GM23338 (cell line): ENCODE results near the gene CX3CL1. TPM values are rescaled to one million over a fixed set of nuclear protein-coding genes. Genes with fewer than 3 reads are reported as not detected.

ENCODE experiments used
- ATAC-seq: fragments of 200-7000 bp; cut with Tn5 transposase; 3 replicates; pipeline ENCODE4 v1.9.1; 2020
- DNase-seq: peaks from one replicate; pipeline ENCODE4 v3.0.0-alpha.2; 2015; ENCODE audit warnings: low spot score
- H2AFZ ChIP-seq: fragments of 200-600 bp; sonication (generic); 2 replicates; pipeline ENCODE4 v1.8.0; 2016; ENCODE audit warnings: antibody characterized with exemption, mild to moderate bottlenecking, moderate library complexity
- H3F3A ChIP-seq: fragments of 200-600 bp; sonication (generic); replicated peaks from 2 replicates; pipeline ENCODE4 v1.8.0; 2017; ENCODE audit warnings: antibody characterized with exemption, mixed run types, low read depth
- H3K27ac ChIP-seq: fragments of 200-600 bp; sonication (generic); 2 replicates; pipeline ENCODE4 v1.6.1; 2016; ENCODE audit warnings: low read depth
- H3K27me3 ChIP-seq: fragments of 200-600 bp; sonication (generic); 2 replicates; pipeline ENCODE4 v1.8.0; 2016; ENCODE audit warnings: mild to moderate bottlenecking, mixed run types, moderate library complexity; ENCODE audit not compliant: insufficient read depth
- H3K36me3 ChIP-seq: fragments of 200-600 bp; sonication (generic); 2 replicates; pipeline ENCODE4 v1.8.0; 2016; ENCODE audit warnings: mild to moderate bottlenecking; ENCODE audit not compliant: insufficient read depth
- H3K4me1 ChIP-seq: fragments of 200-600 bp; sonication (generic); 2 replicates; pipeline ENCODE4 v1.8.0; 2016; ENCODE audit warnings: mild to moderate bottlenecking, moderate library complexity; ENCODE audit not compliant: insufficient read depth
- H3K4me2 ChIP-seq: fragments of 200-600 bp; sonication (generic); 2 replicates; pipeline ENCODE4 v1.7.1; 2017; ENCODE audit warnings: mixed run types
- H3K4me3 ChIP-seq: fragments of 200-600 bp; sonication (generic); 2 replicates; pipeline ENCODE4 v1.6.1; 2016; ENCODE audit warnings: mixed run types
- H3K79me2 ChIP-seq: fragments of 200-600 bp; sonication (generic); replicated peaks from 2 replicates; pipeline ENCODE4 v1.8.0; 2017; ENCODE audit warnings: mild to moderate bottlenecking; ENCODE audit not compliant: insufficient read depth
- H3K9me2 ChIP-seq: fragments of 200-600 bp; sonication (generic); 2 replicates; pipeline ENCODE4 v1.8.0; 2017; ENCODE audit not compliant: insufficient read depth
- H4K20me1 ChIP-seq: fragments of 200-600 bp; sonication (generic); replicated peaks from 2 replicates; pipeline ENCODE4 v1.8.0; 2017; ENCODE audit warnings: mild to moderate bottlenecking; ENCODE audit not compliant: insufficient read depth
- H3K27ac Mint-ChIP-seq: 2 replicates; pipeline ENCODE4 v1.8.0; 2020; ENCODE audit warnings: inconsistent platforms, mild to moderate bottlenecking, moderate library complexity, mixed read lengths
- H3K27me3 Mint-ChIP-seq: 3 replicates; pipeline ENCODE4 v1.8.0; 2022; ENCODE audit warnings: low read depth, mild to moderate bottlenecking, moderate library complexity, mixed read lengths, inconsistent platforms; ENCODE audit not compliant: insufficient read depth, poor library complexity
- H3K36me3 Mint-ChIP-seq: 3 replicates; pipeline ENCODE4 v1.8.0; 2021; ENCODE audit warnings: low read depth, mild to moderate bottlenecking, inconsistent platforms, moderate library complexity, mixed read lengths
- H3K4me1 Mint-ChIP-seq: 3 replicates; pipeline ENCODE4 v1.8.0; 2020; ENCODE audit warnings: mild to moderate bottlenecking, inconsistent platforms, mixed read lengths
- H3K4me3 Mint-ChIP-seq: 3 replicates; pipeline ENCODE4 v1.8.0; 2021; ENCODE audit warnings: moderate library complexity, mild to moderate bottlenecking, inconsistent platforms, mixed read lengths
- H3K9me3 Mint-ChIP-seq: 3 replicates; pipeline ENCODE4 v1.8.0; 2020; ENCODE audit warnings: moderate library complexity, mild to moderate bottlenecking, inconsistent platforms, mixed read lengths
- CREB1 ChIP-seq: fragments of 250-450 bp; sonication (Bioruptor Pico); IDR thresholded peaks from 2 replicates; pipeline ENCODE4 v1.5.0; 2020; ENCODE audit warnings: low read depth, mild to moderate bottlenecking, moderate library complexity
- ETS1 ChIP-seq: IDR thresholded peaks from 2 replicates; pipeline ENCODE4 v1.6.1; 2016; ENCODE audit warnings: antibody characterized with exemption
- EZH2phosphoT487 ChIP-seq: fragments of 200-600 bp; sonication (generic); IDR thresholded peaks from one replicate; pipeline ENCODE4 v1.8.1; 2018; ENCODE audit warnings: antibody characterized with exemption; ENCODE audit not compliant: unreplicated experiment
- JUNB ChIP-seq: IDR thresholded peaks from one replicate; pipeline ENCODE4 v1.6.1; 2016; ENCODE audit warnings: antibody characterized with exemption; ENCODE audit not compliant: unreplicated experiment
- NANOG ChIP-seq: IDR thresholded peaks from 2 replicates; pipeline ENCODE4 v1.6.1; 2016; ENCODE audit warnings: antibody characterized with exemption, borderline replicate concordance
- STAT1 ChIP-seq: IDR thresholded peaks from one replicate; pipeline ENCODE4 v1.6.1; 2016; ENCODE audit warnings: antibody characterized with exemption; ENCODE audit not compliant: unreplicated experiment
- ZNF114 ChIP-seq: fragments of 250-450 bp; sonication (Bioruptor Pico); IDR thresholded peaks from 2 replicates; pipeline ENCODE4 v1.5.0; 2020; ENCODE audit warnings: mild to moderate bottlenecking, moderate library complexity
- ZNF331 ChIP-seq: fragments of 250-450 bp; sonication (Bioruptor Pico); IDR thresholded peaks from 2 replicates; pipeline ENCODE4 v1.5.0; 2020; ENCODE audit warnings: low read depth, mild to moderate bottlenecking, moderate library complexity
- polyA plus RNA-seq: library from polyadenylated mRNA; unstranded; fragments of >200 nt; fragmentation: Nextera tagmentation; extraction: Ambion mirVana; gene quantifications from 2 replicates; pipeline ENCODE4 v1.2.1, GENCODE V29; 2016
- total RNA-seq: library from RNA; depleted of rRNA; stranded (reverse); fragments of >200 nt; shearing (Covaris generic); gene quantifications from 2 replicates; pipeline ENCODE4 v1.2.3, GENCODE V29; 2014
- TF ChIP-seq, protein P1 (sequence below): IDR thresholded peaks from one replicate; pipeline ENCODE4 v1.6.1; 2018; ENCODE audit warnings: antibody characterized with exemption; ENCODE audit not compliant: unreplicated experiment
- TF ChIP-seq, protein P2 (sequence below), 2 experiments: fragments of 200-600 bp in 1 of 2; sonication (generic) in 1 of 2; conservative IDR thresholded peaks; 2 replicates each; pipeline versions ENCODE4 v1.5.1 to v1.6.1; 2016 to 2017; ENCODE audit warnings: antibody characterized with exemption in 2 of 2, low read depth in 2 of 2, mild to moderate bottlenecking in 2 of 2, moderate library complexity in 1 of 2

CX3CL1 gene
- total and polyA plus RNA-seq, 2 experiments from 2014 or later, result 0.24 to 2.8 TPM

DNA sequence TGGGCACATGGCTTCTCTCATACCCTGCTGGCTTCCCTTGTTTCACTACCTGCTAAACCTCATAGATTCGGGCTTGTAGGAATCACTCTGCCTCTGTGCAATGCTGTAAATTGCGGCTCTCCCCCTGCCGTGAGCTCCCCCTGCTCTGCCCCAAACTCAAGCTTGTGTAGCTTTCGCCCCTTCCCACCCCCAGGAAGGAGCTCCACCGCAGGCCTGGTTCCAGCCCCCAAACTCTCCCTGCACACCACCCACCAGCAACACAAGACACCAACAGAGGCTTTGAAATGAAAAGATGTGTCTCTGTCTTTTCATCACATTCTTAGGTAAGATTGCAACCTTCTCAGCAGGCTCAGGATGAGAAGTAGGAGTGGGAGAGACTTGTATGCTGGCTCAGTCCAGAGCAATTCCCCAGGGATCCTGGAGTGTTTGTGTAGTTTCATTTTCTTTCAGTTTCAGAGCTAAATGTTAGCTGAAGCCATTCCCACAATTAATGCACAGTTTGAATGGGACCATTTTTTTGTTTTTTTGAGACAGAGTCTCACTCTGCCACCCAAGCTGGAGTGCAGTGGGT lies 14.2 kb downstream of the CX3CL1 start (continued):
- TF ChIP-seq, protein P1, sequence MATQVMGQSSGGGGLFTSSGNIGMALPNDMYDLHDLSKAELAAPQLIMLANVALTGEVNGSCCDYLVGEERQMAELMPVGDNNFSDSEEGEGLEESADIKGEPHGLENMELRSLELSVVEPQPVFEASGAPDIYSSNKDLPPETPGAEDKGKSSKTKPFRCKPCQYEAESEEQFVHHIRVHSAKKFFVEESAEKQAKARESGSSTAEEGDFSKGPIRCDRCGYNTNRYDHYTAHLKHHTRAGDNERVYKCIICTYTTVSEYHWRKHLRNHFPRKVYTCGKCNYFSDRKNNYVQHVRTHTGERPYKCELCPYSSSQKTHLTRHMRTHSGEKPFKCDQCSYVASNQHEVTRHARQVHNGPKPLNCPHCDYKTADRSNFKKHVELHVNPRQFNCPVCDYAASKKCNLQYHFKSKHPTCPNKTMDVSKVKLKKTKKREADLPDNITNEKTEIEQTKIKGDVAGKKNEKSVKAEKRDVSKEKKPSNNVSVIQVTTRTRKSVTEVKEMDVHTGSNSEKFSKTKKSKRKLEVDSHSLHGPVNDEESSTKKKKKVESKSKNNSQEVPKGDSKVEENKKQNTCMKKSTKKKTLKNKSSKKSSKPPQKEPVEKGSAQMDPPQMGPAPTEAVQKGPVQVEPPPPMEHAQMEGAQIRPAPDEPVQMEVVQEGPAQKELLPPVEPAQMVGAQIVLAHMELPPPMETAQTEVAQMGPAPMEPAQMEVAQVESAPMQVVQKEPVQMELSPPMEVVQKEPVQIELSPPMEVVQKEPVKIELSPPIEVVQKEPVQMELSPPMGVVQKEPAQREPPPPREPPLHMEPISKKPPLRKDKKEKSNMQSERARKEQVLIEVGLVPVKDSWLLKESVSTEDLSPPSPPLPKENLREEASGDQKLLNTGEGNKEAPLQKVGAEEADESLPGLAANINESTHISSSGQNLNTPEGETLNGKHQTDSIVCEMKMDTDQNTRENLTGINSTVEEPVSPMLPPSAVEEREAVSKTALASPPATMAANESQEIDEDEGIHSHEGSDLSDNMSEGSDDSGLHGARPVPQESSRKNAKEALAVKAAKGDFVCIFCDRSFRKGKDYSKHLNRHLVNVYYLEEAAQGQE, result no peak
- TF ChIP-seq CREB1 (no peak), ETS1 (no peak), JUNB (no peak), NANOG (no peak), ZNF114 (CRISPR knock-in tag) (no peak), EZH2phosphoT487 (no peak), STAT1 (no peak)
- TF ChIP-seq, protein P2, sequence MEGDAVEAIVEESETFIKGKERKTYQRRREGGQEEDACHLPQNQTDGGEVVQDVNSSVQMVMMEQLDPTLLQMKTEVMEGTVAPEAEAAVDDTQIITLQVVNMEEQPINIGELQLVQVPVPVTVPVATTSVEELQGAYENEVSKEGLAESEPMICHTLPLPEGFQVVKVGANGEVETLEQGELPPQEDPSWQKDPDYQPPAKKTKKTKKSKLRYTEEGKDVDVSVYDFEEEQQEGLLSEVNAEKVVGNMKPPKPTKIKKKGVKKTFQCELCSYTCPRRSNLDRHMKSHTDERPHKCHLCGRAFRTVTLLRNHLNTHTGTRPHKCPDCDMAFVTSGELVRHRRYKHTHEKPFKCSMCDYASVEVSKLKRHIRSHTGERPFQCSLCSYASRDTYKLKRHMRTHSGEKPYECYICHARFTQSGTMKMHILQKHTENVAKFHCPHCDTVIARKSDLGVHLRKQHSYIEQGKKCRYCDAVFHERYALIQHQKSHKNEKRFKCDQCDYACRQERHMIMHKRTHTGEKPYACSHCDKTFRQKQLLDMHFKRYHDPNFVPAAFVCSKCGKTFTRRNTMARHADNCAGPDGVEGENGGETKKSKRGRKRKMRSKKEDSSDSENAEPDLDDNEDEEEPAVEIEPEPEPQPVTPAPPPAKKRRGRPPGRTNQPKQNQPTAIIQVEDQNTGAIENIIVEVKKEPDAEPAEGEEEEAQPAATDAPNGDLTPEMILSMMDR (conservative IDR thresholded peaks at IDR 0.05; ENCODE audit: low read depth in 2 of 2), result no peak

GRCh38 chr16:57387598-57388354 lies 15.5 kb downstream of the CX3CL1 start:
- H3K4me2 ChIP-seq, result no peak overlapping the region
- Mint-ChIP-seq H3K9me3 (no peaks in the 10 kb centered on the region; the same call in 2 of the 3 replicates), H3K4me3 (no peak overlapping the region), H3K36me3 (no peaks in the 10 kb centered on the region), H3K4me1 (peaks cover 4% of the 10 kb centered on the region), H3K27me3 (peaks cover 14% of the 10 kb centered on the region), H3K27ac (no peak overlapping the region)
- no peaks in the 10 kb centered on the region for H4K20me1 ChIP-seq
- H3K36me3 ChIP-seq, result no peaks in the 10 kb centered on the region
- peak overlapping the region; percentile 72; the same call in 1 of the 2 replicates for H2AFZ ChIP-seq
- no peaks in the 10 kb centered on the region for H3K9me2 ChIP-seq
- TF ChIP-seq ZNF331 (CRISPR knock-in tag) (no peak), NANOG (no peak), STAT1 (no peak), EZH2phosphoT487 (no peak)
- TF ChIP-seq, protein P1, result no peak
- no peak overlapping the region for H3K4me3 ChIP-seq
- H3K27ac ChIP-seq, result no peak overlapping the region
- ATAC-seq (no peak), DNase-seq (no peak)
- H3K79me2 ChIP-seq, result no peaks in the 10 kb centered on the region
- H3K27me3 ChIP-seq, result no peaks in the 10 kb centered on the region
- no peaks in the 10 kb centered on the region for H3K4me1 ChIP-seq
- H3F3A ChIP-seq, result 0 out of 2 replicates have a peak, but pooled peaks cover 4% of the 10 kb centered on the region
